Caco-2 (cell line): Measurements from ENCODE around the gene OSBPL6. TPM values are rescaled to one million over a fixed set of nuclear protein-coding genes. Genes with fewer than 3 reads are reported as not detected.

ENCODE experiments used
- BruUV-seq: library from RNA; stranded (reverse); fragments of 400-500 nt; replicated peaks from 2 replicates; lab custom pipeline; 2021; lab: Mats Ljungman, UMichigan
- CTCF ChIA-PET: fragments of 300-600 bp; sonication (Branson Sonifier 250); formaldehyde crosslinking; loops from one replicate; lab custom pipeline; 2022; ENCODE audit warnings: antibody characterized with exemption; lab: Charles Lee
- POLR2A ChIA-PET: fragments of 300-600 bp; sonication (Branson Sonifier 250); formaldehyde crosslinking; loops from one replicate; lab custom pipeline; 2022; ENCODE audit warnings: antibody characterized with exemption; lab: Charles Lee
- DNase-seq, 2 experiments: peaks; one replicate each; pipeline versions ENCODE4 v3.0.0 to v3.0.0-alpha.2; 2020 to 2022
- H3K27me3 ChIP-seq: replicated peaks from 2 replicates; pipeline ENCODE4 v1.6.0; 2011; ENCODE audit warnings: low read length; ENCODE audit not compliant: control insufficient read depth, insufficient read depth
- H3K36me3 ChIP-seq: 2 replicates; pipeline ENCODE4 v1.5.1; 2011; ENCODE audit warnings: low read length; ENCODE audit not compliant: control insufficient read depth, insufficient read depth
- H3K4me1 ChIP-seq: fragments of 250-450 bp; sonication (Bioruptor Pico); 2 replicates; pipeline ENCODE4 v1.5.1; 2020; ENCODE audit warnings: mild to moderate bottlenecking
- H3K4me3 ChIP-seq: 2 replicates; pipeline ENCODE4 v1.5.1; 2011; ENCODE audit warnings: low read depth, mild to moderate bottlenecking, control low read depth, low read length
- H3K9me3 ChIP-seq: fragments of 250-450 bp; sonication (Bioruptor Pico); 2 replicates; pipeline ENCODE4 v1.5.1; 2020; ENCODE audit warnings: mild to moderate bottlenecking, moderate library complexity
- H3K27ac Mint-ChIP-seq: one replicate; pipeline ENCODE4 v1.8.0; 2022; ENCODE audit warnings: mixed read lengths; ENCODE audit not compliant: unreplicated experiment
- H3K27me3 Mint-ChIP-seq: one replicate; pipeline ENCODE4 v1.8.0; 2022; ENCODE audit warnings: mixed read lengths; ENCODE audit not compliant: insufficient read depth, unreplicated experiment
- H3K36me3 Mint-ChIP-seq: one replicate; pipeline ENCODE4 v1.8.0; 2022; ENCODE audit warnings: mild to moderate bottlenecking, mixed read lengths; ENCODE audit not compliant: insufficient read depth, unreplicated experiment
- H3K4me1 Mint-ChIP-seq: one replicate; pipeline ENCODE4 v1.8.0; 2022; ENCODE audit warnings: low read depth, mixed read lengths; ENCODE audit not compliant: unreplicated experiment
- H3K4me3 Mint-ChIP-seq: one replicate; pipeline ENCODE4 v1.8.0; 2022; ENCODE audit warnings: mild to moderate bottlenecking, moderate library complexity, mixed read lengths; ENCODE audit not compliant: unreplicated experiment
- H3K9me3 Mint-ChIP-seq: one replicate; pipeline ENCODE4 v1.8.0; 2022; ENCODE audit warnings: mixed read lengths; ENCODE audit not compliant: unreplicated experiment
- intact Hi-C: fragments of 100-400 bp; cut with micrococcal nuclease; formaldehyde crosslinking; loops from one replicate; pipeline ENCODE4 v1.10.0; 2022; ENCODE audit not compliant: unreplicated experiment
- total RNA-seq: library from RNA; stranded (reverse); gene quantifications from 2 replicates; pipeline ENCODE4 v1.2.3, GENCODE V29; 2022
- TF ChIP-seq, protein P1 (sequence below), 2 experiments: fragments of 200-600 bp in 1 of 2; IDR thresholded peaks; 1 replicate in 1 of 2; 2 replicates in 1 of 2; pipeline versions ENCODE4 v1.5.1 to v1.8.0; 2011 to 2022; ENCODE audit warnings: antibody characterized with exemption in 1 of 2, control low read depth in 1 of 2, inconsistent platforms in 1 of 2, low read depth in 1 of 2, low read length in 1 of 2, mild to moderate bottlenecking in 1 of 2, moderate library complexity in 1 of 2; ENCODE audit not compliant: insufficient read depth in 1 of 2, severe bottlenecking in 1 of 2, unreplicated experiment in 1 of 2

The OSBPL6 gene
- total RNA-seq, 1 experiment from 2014 or later: 1.5 TPM

DNA sequence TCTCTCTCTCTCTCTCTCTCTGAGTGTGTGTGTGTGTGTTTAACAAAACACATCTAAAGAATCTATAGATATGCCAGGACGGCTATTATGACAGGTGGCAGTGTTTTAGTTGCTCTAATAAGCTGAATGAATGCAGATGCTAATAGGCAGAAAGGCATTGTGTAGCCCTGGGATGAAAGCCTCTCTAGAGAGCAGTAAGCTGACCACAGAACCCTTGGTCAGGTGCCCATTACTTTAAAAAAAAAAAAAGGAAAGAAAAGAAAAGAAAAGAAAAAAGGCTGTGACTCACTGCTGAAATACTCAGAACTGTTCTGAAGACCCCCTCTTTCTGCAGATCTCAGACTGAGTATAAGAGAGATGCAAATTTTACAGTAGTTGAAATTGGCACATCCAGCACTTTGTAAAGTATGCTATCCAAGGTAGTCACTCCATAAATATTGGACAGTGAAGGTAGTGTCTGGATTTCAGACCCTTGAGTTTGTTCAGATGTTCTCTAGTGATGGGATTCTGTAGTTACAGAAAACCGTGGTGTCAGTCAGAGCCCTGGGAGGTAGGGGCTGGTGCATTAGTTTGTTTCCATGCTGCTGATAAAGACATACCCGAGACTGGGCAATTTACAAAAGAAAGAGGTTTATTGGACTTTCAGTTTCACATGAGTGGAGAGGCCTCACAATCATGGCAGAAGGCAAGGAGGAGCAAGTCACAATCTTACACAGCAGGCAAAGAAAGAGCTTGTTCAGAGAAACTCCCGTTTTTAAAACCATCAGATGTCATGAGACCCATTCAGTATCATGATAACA, 30.9 kb downstream of the OSBPL6 start:
- no peak overlapping the region for H3K4me3 Mint-ChIP-seq
- no peaks in the 10 kb centered on the region for H3K36me3 Mint-ChIP-seq
- no peak overlapping the region for H3K27ac Mint-ChIP-seq
- POLR2A ChIA-PET: no interaction called here
- Histone ChIP-seq H3K36me3 (no peaks in the 10 kb centered on the region), H3K4me3 (no peak overlapping the region), H3K9me3 (no peaks in the 10 kb centered on the region), H3K27me3 (no peaks in the 10 kb centered on the region), H3K4me1 (no peaks in the 10 kb centered on the region)
- intact Hi-C loops: no loop called here
- no peaks in the 10 kb centered on the region for H3K4me1 Mint-ChIP-seq
- no peak for DNase-seq
- TF ChIP-seq, protein P1, sequence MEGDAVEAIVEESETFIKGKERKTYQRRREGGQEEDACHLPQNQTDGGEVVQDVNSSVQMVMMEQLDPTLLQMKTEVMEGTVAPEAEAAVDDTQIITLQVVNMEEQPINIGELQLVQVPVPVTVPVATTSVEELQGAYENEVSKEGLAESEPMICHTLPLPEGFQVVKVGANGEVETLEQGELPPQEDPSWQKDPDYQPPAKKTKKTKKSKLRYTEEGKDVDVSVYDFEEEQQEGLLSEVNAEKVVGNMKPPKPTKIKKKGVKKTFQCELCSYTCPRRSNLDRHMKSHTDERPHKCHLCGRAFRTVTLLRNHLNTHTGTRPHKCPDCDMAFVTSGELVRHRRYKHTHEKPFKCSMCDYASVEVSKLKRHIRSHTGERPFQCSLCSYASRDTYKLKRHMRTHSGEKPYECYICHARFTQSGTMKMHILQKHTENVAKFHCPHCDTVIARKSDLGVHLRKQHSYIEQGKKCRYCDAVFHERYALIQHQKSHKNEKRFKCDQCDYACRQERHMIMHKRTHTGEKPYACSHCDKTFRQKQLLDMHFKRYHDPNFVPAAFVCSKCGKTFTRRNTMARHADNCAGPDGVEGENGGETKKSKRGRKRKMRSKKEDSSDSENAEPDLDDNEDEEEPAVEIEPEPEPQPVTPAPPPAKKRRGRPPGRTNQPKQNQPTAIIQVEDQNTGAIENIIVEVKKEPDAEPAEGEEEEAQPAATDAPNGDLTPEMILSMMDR (IDR thresholded peaks at IDR 0.05; ENCODE audit: insufficient read depth in 1 of 2, low read depth in 1 of 2, low read length in 1 of 2, severe bottlenecking in 1 of 2, unreplicated experiment in 1 of 2): no peak
- CTCF ChIA-PET: no interaction called here
- no peaks in the 10 kb centered on the region for H3K9me3 Mint-ChIP-seq
- peaks cover 16% of the 10 kb centered on the region for H3K27me3 Mint-ChIP-seq
- no TSS peak for BruUV-seq

- no peaks in the 10 kb centered on the region for H3K27me3 ChIP-seq
- no peaks in the 10 kb centered on the region for H3K4me1 ChIP-seq
- DNase-seq: no peak
- intact Hi-C loops: no loop called here
- no TSS peak for BruUV-seq
- no peak overlapping the region for H3K4me3 ChIP-seq
- TF ChIP-seq, protein P1 (IDR thresholded peaks at IDR 0.05; ENCODE audit: insufficient read depth in 1 of 2, low read depth in 1 of 2, low read length in 1 of 2, severe bottlenecking in 1 of 2, unreplicated experiment in 1 of 2): no peak
- H3K27ac Mint-ChIP-seq: no peak overlapping the region
- no peak overlapping the region for H3K4me3 Mint-ChIP-seq
- ChIA-PET CTCF (no interaction called here), POLR2A (no interaction called here)
- no peaks in the 10 kb centered on the region for H3K4me1 Mint-ChIP-seq
- peaks cover 12% of the 10 kb centered on the region for H3K27me3 Mint-ChIP-seq
- H3K36me3 Mint-ChIP-seq: no peaks in the 10 kb centered on the region
- no peaks in the 10 kb centered on the region for H3K9me3 ChIP-seq
- no peaks in the 10 kb centered on the region for H3K9me3 Mint-ChIP-seq
- no peaks in the 10 kb centered on the region for H3K36me3 ChIP-seq
Observed at GRCh38 chr2:178227187-178227586, 32.9 kb downstream of the OSBPL6 start.

DNA sequence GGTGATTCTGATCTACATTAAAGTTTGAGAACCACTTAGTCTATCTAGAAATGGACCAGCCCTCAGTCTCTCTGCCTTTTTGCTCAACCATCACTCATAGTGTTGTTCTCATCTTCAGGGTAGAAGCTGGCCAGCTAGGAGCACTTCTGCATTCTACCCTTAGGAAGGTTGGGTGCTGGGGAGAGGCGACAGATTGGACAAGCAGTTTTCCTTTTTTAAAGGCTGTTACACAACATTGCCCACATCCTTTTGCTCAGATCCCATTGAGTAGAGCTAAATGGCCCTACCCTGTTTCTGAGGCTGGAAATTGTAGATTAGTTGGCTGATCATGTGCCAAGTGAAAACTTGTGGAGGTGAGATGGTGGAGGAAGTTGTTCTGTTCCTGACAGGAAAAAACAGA, 35.6 kb downstream of the OSBPL6 start:
- no peak overlapping the region for H3K27ac Mint-ChIP-seq
- intact Hi-C loops: no loop called here
- no peaks in the 10 kb centered on the region for H3K36me3 Mint-ChIP-seq
- no peak for DNase-seq
- POLR2A ChIA-PET: no interaction called here
- Histone ChIP-seq H3K4me1 (no peaks in the 10 kb centered on the region), H3K9me3 (no peaks in the 10 kb centered on the region), H3K4me3 (no peak overlapping the region), H3K36me3 (no peaks in the 10 kb centered on the region), H3K27me3 (no peaks in the 10 kb centered on the region)
- peaks cover 5% of the 10 kb centered on the region for H3K27me3 Mint-ChIP-seq
- no TSS peak for BruUV-seq
- CTCF ChIA-PET: no interaction called here
- H3K4me1 Mint-ChIP-seq: no peaks in the 10 kb centered on the region
- H3K9me3 Mint-ChIP-seq: no peaks in the 10 kb centered on the region
- TF ChIP-seq, protein P1 (IDR thresholded peaks at IDR 0.05; ENCODE audit: insufficient read depth in 1 of 2, low read depth in 1 of 2, low read length in 1 of 2, severe bottlenecking in 1 of 2, unreplicated experiment in 1 of 2): no peak
- H3K4me3 Mint-ChIP-seq: no peak overlapping the region
